HepG2 (cell line): ENCODE measurements around the gene SERINC5. TPM values are rescaled to one million over a fixed set of nuclear protein-coding genes. Genes with fewer than 3 reads are reported as not detected.
A peak's percentile ranks its signal among the peaks of the same experiment; 100 is the strongest.

Experiments used
- ATAC-seq: fragments of 200-7000 bp; cut with Tn5 transposase; 3 replicates; pipeline ENCODE4 v1.9.1; 2020; ENCODE audit warnings: mild to moderate bottlenecking, moderate library complexity
- BruUV-seq: library from RNA; stranded (reverse); fragments of 400-500 nt; replicated peaks from 2 replicates; lab custom pipeline; 2021; lab: Mats Ljungman, UMichigan
- CTCF ChIA-PET: fragments of 300-600 bp; formaldehyde crosslinking; extraction: SDS; loops from one replicate; lab custom pipeline; 2021; ENCODE audit warnings: low total read pairs, inconsistent platforms, low intra/inter-chr PET ratio; lab: Yijun Ruan, JAX
- POLR2A ChIA-PET: fragments of 350-600 bp; sonication (Branson Sonifier 250); formaldehyde crosslinking; loops from one replicate; lab custom pipeline; 2020; ENCODE audit warnings: antibody characterized with exemption, inconsistent platforms; lab: Yijun Ruan, JAX
- DNase-seq: peaks from one replicate; pipeline ENCODE4 v3.0.0-alpha.2; 2015; ENCODE audit warnings: low spot score
- FAIRE-seq: peaks from 3 replicates; lab custom pipeline; 2011; peaks lifted over from hg19 to GRCh38; lab: Jason Lieb, UNC
- H2AFZ ChIP-seq: one replicate; pipeline ENCODE4 v1.6.1; 2011; ENCODE audit warnings: low read length, inconsistent platforms
- H3K27ac ChIP-seq: fragments of 300-600 bp; 3 replicates; pipeline ENCODE4 v1.8.0; 2011; ENCODE audit warnings: mixed run types, mild to moderate bottlenecking, mixed read lengths, low read length, inconsistent platforms; ENCODE audit not compliant: insufficient read depth; ENCODE audit errors: extremely low read length
- H3K27me3 ChIP-seq, 2 experiments: fragments of 200-600 bp in 1 of 2; 2 replicates in 1 of 2; 3 replicates in 1 of 2; pipeline versions ENCODE4 v1.6.0 to v1.8.0; 2011; ENCODE audit warnings: low read length in 2 of 2, mild to moderate bottlenecking in 2 of 2, moderate library complexity in 2 of 2, inconsistent platforms in 1 of 2; ENCODE audit not compliant: insufficient read depth in 2 of 2, control insufficient read depth in 1 of 2
- H3K36me3 ChIP-seq, 2 experiments: fragments of 200-600 bp in 1 of 2; replicated peaks in 1 of 2; 2 replicates in 1 of 2; 3 replicates in 1 of 2; pipeline versions ENCODE4 v1.5.1 to v1.8.0; 2011; ENCODE audit warnings: low read length in 2 of 2, inconsistent platforms in 1 of 2; ENCODE audit not compliant: insufficient read depth in 2 of 2, control insufficient read depth in 1 of 2
- H3K4me1 ChIP-seq: 2 replicates; pipeline ENCODE4 v1.5.1; 2012; ENCODE audit warnings: low read length, inconsistent platforms; ENCODE audit not compliant: insufficient read depth
- H3K4me2 ChIP-seq: 2 replicates; pipeline ENCODE4 v1.6.0; 2011; ENCODE audit warnings: low read depth, low read length, inconsistent platforms
- H3K4me3 ChIP-seq, 3 experiments: fragments of 200-600 bp in 1 of 3; sonication (generic), shearing (Covaris generic) in 1 of 3; replicated peaks in 1 of 3; 2 replicates each; pipeline ENCODE4 v1.5.1; 2011 to 2016; ENCODE audit warnings: low read length in 3 of 3, inconsistent platforms in 2 of 3, low read depth in 2 of 3, mild to moderate bottlenecking in 2 of 3, control low read depth in 1 of 3, mixed read lengths in 1 of 3; ENCODE audit not compliant: insufficient read depth in 1 of 3
- H3K79me2 ChIP-seq: one replicate; pipeline ENCODE4 v1.6.1; 2011; ENCODE audit warnings: low read length, inconsistent platforms; ENCODE audit not compliant: insufficient read depth
- H3K9ac ChIP-seq: 2 replicates; pipeline ENCODE4 v1.6.0; 2011; ENCODE audit warnings: mild to moderate bottlenecking, low read depth, low read length, inconsistent platforms; ENCODE audit not compliant: insufficient read depth
- H3K9me3 ChIP-seq: 2 replicates; pipeline ENCODE4 v1.5.1; 2012; ENCODE audit warnings: mild to moderate bottlenecking, low read length
- H4K20me1 ChIP-seq: 2 replicates; pipeline ENCODE4 v1.6.0; 2011; ENCODE audit warnings: inconsistent platforms, mild to moderate bottlenecking, low read length, moderate library complexity; ENCODE audit not compliant: insufficient read depth
- NR2F2 ChIP-seq: IDR thresholded peaks from 2 replicates; pipeline ENCODE4 v1.6.1; 2012; ENCODE audit warnings: low read depth, inconsistent platforms, borderline replicate concordance
- RAD51 ChIP-seq: fragments of 450-650 bp; IDR thresholded peaks from 2 replicates; pipeline ENCODE4 v1.6.1; 2016; ENCODE audit warnings: borderline replicate concordance
- TEAD3 ChIP-seq: optimal IDR thresholded peaks from 2 replicates; pipeline ENCODE3; 2016; ENCODE audit warnings: borderline replicate concordance
- USF2 ChIP-seq, 2 experiments: sonication (generic) in 1 of 2; formaldehyde crosslinking in 1 of 2; IDR thresholded peaks; 2 replicates each; pipeline versions ENCODE4 v1.5.1 to v1.6.1; 2011 to 2020; ENCODE audit warnings: borderline replicate concordance in 1 of 2, low read depth in 1 of 2, low read length in 1 of 2, mild to moderate bottlenecking in 1 of 2, missing genetic modification reagents in 1 of 2, moderate library complexity in 1 of 2
- ZBTB42 ChIP-seq: sonication (generic); formaldehyde crosslinking; IDR thresholded peaks from 2 replicates; pipeline ENCODE4 v1.5.0; 2020; ENCODE audit warnings: mild to moderate bottlenecking, missing genetic modification reagents
- ZNF703 ChIP-seq: sonication (generic); formaldehyde crosslinking; IDR thresholded peaks from 2 replicates; pipeline ENCODE4 v1.5.1; 2020; ENCODE audit warnings: missing genetic modification reagents, mild to moderate bottlenecking, moderate library complexity, borderline replicate concordance
- WGBS: methylation state at CpG from one replicate; pipeline ENCODE4 v1.1.6; 2017; ENCODE audit warnings: low lambda C conversion rate; 5-methylcytosine and 5-hydroxymethylcytosine counted together
- in situ Hi-C: cut with HindIII; loops from 2 replicates; pipeline ENCODE4 v1.10.0; 2017; ENCODE audit warnings: low pct_unique_long_range_greater_than_20kb; ENCODE audit not compliant: extremely low pct_ligation_motif_present
- intact Hi-C: fragments of 100-400 bp; cut with micrococcal nuclease; formaldehyde crosslinking; loops from one replicate; pipeline ENCODE4 v1.10.0; 2022; ENCODE audit not compliant: unreplicated experiment
- polyA plus RNA-seq, 8 experiments: library from polyadenylated mRNA; depleted of rRNA in 3 of 8; stranded (reverse) in 7 of 8; unstranded in 1 of 8; fragments of >200 nt; fragmentation: Illumina TruSeq in 4 of 8; extraction: Trizol in 4 of 8; gene quantifications; 2 replicates each; pipeline versions ENCODE4 v1.2.1 to v1.2.3, GENCODE V29; 2011 to 2016; ENCODE audit warnings: low read depth in 4 of 8, missing spikeins in 1 of 8, mixed read lengths in 1 of 8; ENCODE audit not compliant: insufficient read depth in 1 of 8
- total RNA-seq, 5 experiments: library from RNA; depleted of rRNA; stranded (reverse); fragments of >200 nt; fragmentation: Illumina TruSeq; extraction: Trizol; gene quantifications; 2 replicates each; pipeline ENCODE4 v1.2.3, GENCODE V29; 2016; ENCODE audit warnings: low read depth in 1 of 5

The SERINC5 gene
- total and polyA plus RNA-seq, 2 of the 13 experiments (the other 11 are each of a cell fraction or from before 2014, with no cell fraction given) = 17.3 to 22.8 TPM

DNA sequence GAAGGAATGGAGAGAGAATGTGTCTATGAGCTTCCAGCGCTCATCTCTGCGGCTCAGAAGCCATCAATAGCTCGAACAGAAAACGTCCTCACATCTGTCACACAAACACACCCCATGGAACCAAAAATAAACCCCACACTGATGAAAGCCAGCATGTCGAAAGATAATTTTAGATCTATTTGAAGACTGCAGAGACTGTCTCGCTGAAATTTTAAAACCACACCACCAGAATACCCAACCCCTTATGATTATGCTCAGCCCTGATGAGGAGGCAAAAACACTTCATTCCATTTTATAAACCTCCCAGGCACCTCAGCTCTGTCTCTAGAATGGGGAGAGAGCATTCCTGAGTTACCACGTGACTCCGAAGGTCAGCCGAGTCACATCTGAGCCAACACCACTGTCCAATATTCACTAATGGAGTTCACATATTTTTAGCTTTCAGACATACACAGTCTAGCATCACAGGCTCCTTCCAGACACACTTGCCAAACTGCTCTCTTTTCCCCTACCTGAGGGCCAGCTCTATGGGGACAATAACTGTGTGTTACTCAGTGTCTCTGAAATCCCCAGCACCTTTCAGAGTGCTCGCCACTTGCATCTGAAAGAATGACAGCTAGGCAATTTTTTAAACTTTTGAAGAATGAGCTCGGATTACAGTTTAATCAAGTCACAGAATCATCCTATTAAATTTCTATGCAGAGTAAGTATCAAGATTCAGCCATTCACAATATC, 63.2 kb downstream of the SERINC5 start:
- 83% methylated on average over 11 of the region's 11 CpGs for WGBS
- POLR2A ChIA-PET = interaction anchor here (1.0 to 1.6 kb wide), 2 partner anchors 12 to 87 kb away, joined by 3 to 12 read pairs; no protein-coding TSS in a partner anchor
- H3K27me3 ChIP-seq = no peaks in the 10 kb centered on the region
- no TSS peak for BruUV-seq
- no peaks in the 10 kb centered on the region for H3K9me3 ChIP-seq
- DNase-seq (peak; percentile 31), FAIRE-seq (peak; percentile 72), ATAC-seq (peak; percentile 71)
- peaks cover 40% of the 10 kb centered on the region for H3K79me2 ChIP-seq
- H4K20me1 ChIP-seq = no peaks in the 10 kb centered on the region
- intact Hi-C loops (no loop called here), in situ Hi-C loops (no loop called here)
- no peak overlapping the region for H3K4me2 ChIP-seq
- no peak overlapping the region for H3K27ac ChIP-seq
- H3K9ac ChIP-seq = no peak overlapping the region
- TF ChIP-seq ZBTB42 = no peak
- TF ChIP-seq NR2F2 = 0 out of 2 replicates have a peak, but pooled peaks have one; percentile 26
- peak; percentile 49 for TF ChIP-seq TEAD3 (CRISPR knock-in tag)
- peak; percentile 30 for TF ChIP-seq USF2 (IDR thresholded peaks at IDR 0.05; ENCODE audit: low read depth, low read length)
- peak; percentile 47; the same call in 1 of the 2 replicates for TF ChIP-seq USF2 (CRISPR knock-in tag; IDR thresholded peaks at IDR 0.05; ENCODE audit: borderline replicate concordance)
- peak; percentile 33; the same call in 1 of the 2 replicates for TF ChIP-seq RAD51
- no peak for TF ChIP-seq ZNF703
- peaks cover 50% of the 10 kb centered on the region for H3K4me1 ChIP-seq
- no peak overlapping the region for H2AFZ ChIP-seq
- peaks cover 2 to 6% of the 10 kb centered on the region in 2 experiments; a peak in 2 of 5 replicates for H3K36me3 ChIP-seq
- no peak overlapping the region for H3K4me3 ChIP-seq
- CTCF ChIA-PET = no interaction called here
